Pancreas (tissue), 10 donors: ENCODE measurements around the gene NPM1. TPM values are rescaled to one million over a fixed set of nuclear protein-coding genes. Genes with fewer than 3 reads are reported as not detected.
"Not testable (repeated sequence)": the region's sequence is repeated elsewhere in the genome, so short reads cannot be mapped to it uniquely, and the experiment has no call there.

Experiments used
- ATAC-seq, 4 donors: fragments of 200-7000 bp; cut with Tn5 transposase; one replicate each; pipeline versions ENCODE4 v1.8.0 to v1.9.1; 2020; ENCODE audit warnings: mild to moderate bottlenecking in 4 of 4, moderate library complexity in 4 of 4
- DNase-seq, 6 donors: peaks; one replicate each; pipeline ENCODE4 v3.0.0-alpha.2; 2020
- FAIRE-seq: peaks from 2 replicates; lab custom pipeline; 2012; peaks lifted over from hg19 to GRCh38; lab: Jason Lieb, UNC
- H3K27ac ChIP-seq, 4 donors: fragments of 200-600 bp; sonication (generic); 1 replicate in 3 of 4; 2 replicates in 1 of 4; pipeline versions ENCODE4 v1.5.0 to v1.8.0; 2020
- H3K27me3 ChIP-seq, 4 donors: fragments of 200-600 bp; one replicate each; pipeline ENCODE4 v1.8.0; 2021
- H3K36me3 ChIP-seq, 3 donors: fragments of 200-600 bp; sonication (generic) in 1 of 3; one replicate each; pipeline versions ENCODE4 v1.5.0 to v1.8.0; 2020 to 2021
- H3K4me1 ChIP-seq, 3 donors: fragments of 200-600 bp; one replicate each; pipeline ENCODE4 v1.8.0; 2021
- H3K4me3 ChIP-seq, 4 donors: fragments of 200-600 bp; sonication (generic) in 2 of 4; one replicate each; pipeline versions ENCODE4 v1.5.0 to v1.8.0; 2020 to 2021
- H3K9me3 ChIP-seq, 4 donors: fragments of 200-600 bp; one replicate each; pipeline ENCODE4 v1.8.0; 2021
- CTCF ChIP-seq, 4 donors: fragments of 200-600 bp; sonication (generic) in 3 of 4; IDR thresholded peaks; one replicate each; pipeline versions ENCODE4 v1.5.0 to v1.8.0; 2021; ENCODE audit warnings: antibody characterized with exemption in 4 of 4
- WGBS, 2 donors: extraction: QIAGEN DNeasy Blood & Tissue Kit; methylation state at CpG; one replicate each; pipeline ENCODE4 v1.1.7; 2013; 5-methylcytosine and 5-hydroxymethylcytosine counted together
- intact Hi-C, 3 donors: fragments of 100-400 bp; cut with DNase I; formaldehyde crosslinking; loops; one replicate each; pipeline versions ENCODE4 v1.11.1 to v1.14.2; 2022
- polyA plus RNA-seq, 2 donors: library from polyadenylated mRNA; stranded (reverse); fragments of 200-250 nt; gene quantifications; one replicate each; pipeline ENCODE4 v1.2.3, GENCODE V29; 2013
- total RNA-seq, 6 donors: library from RNA; stranded (reverse); fragmentation: NEBNext Ultra II Directional in 4 of 6; extraction: Animal tissue kit (Norgen Biotek cat#: 25700) in 4 of 6; gene quantifications; one replicate each; pipeline versions ENCODE4 v1.2.1 to v1.2.4, GENCODE V29; 2021 to 2023
- donor health status: healthy with polysubstance abuse.
- donor health status: DM: no; HTN: no; CAD: no; lungs with moderate emphysema.
- donor health status: DM: no; HTN: no; CAD: no.
- donor health status: control.
- donor health status: control.
- donor health status: Bipolar disorder and iron deficiency.
- donor health status: DM: yes; HTN: yes; CAD: no.
- donor health status: DM: no; HTN: no; CAD: no.
- donor health status: DM: no; HTN: no; CAD: no.
- donor health status: DM: yes; HTN: yes; CAD: no.

Gene NPM1
- total and polyA plus RNA-seq, 8 donors: 412 to 942 (median 682) TPM

- ATAC-seq: no peak
- no peak for TF ChIP-seq CTCF (IDR thresholded peaks at IDR 0.05)
- peaks cover 0 to 39% (median 8%) of the 10 kb centered on the region in 3 donors for H3K36me3 ChIP-seq
- intact Hi-C loops: no loop called here
- peaks cover 0 to 17% (median 3%) of the 10 kb centered on the region in 3 donors for H3K4me1 ChIP-seq
- 59 to 68% methylated on average over 8 of the region's 8 CpGs for WGBS, 2 donors
- H3K4me3 ChIP-seq: no peak overlapping the region
- no peaks in the 10 kb centered on the region for H3K9me3 ChIP-seq
- FAIRE-seq: no peak
- no peak overlapping the region for H3K27ac ChIP-seq
- DNase-seq: no peak
- H3K27me3 ChIP-seq: no peaks in the 10 kb centered on the region
Observed at GRCh38 chr5:171390883-171391677, 3.4 kb downstream of the NPM1 start.

- DNase-seq (no peak), FAIRE-seq (no peak), ATAC-seq (no peak)
- Histone ChIP-seq H3K4me3 (no peak overlapping the region), H3K9me3 (no peaks in the 10 kb centered on the region), H3K4me1 (peaks cover 0 to 17% (median 3%) of the 10 kb centered on the region in 3 donors), H3K27me3 (no peaks in the 10 kb centered on the region), H3K36me3 (peaks cover 0 to 47% (median 10%) of the 10 kb centered on the region in 3 donors), H3K27ac (no peak overlapping the region)
- 83 to 84% methylated on average over 14 of the region's 14 CpGs for WGBS, 2 donors
- TF ChIP-seq CTCF (IDR thresholded peaks at IDR 0.05): no peak
- intact Hi-C loops: no loop called here
Observed at GRCh38 chr5:171391996-171392577, 4.4 kb downstream of the NPM1 start.

GRCh38 chr5:171392585-171393159 lies 5.0 kb downstream of the NPM1 start:
- TF ChIP-seq CTCF (IDR thresholded peaks at IDR 0.05): no peak
- Histone ChIP-seq H3K27me3 (no peaks in the 10 kb centered on the region), H3K4me3 (no peak overlapping the region), H3K27ac (no peak overlapping the region), H3K36me3 (peaks cover 0 to 53% (median 12%) of the 10 kb centered on the region in 3 donors), H3K9me3 (no peaks in the 10 kb centered on the region), H3K4me1 (peaks cover 0 to 17% (median 3%) of the 10 kb centered on the region in 3 donors)
- intact Hi-C loops: no loop called here
- no peak for DNase-seq
- 93 to 97% methylated on average over 4 of the region's 4 CpGs for WGBS, 2 donors
- no peak for FAIRE-seq
- ATAC-seq: no peak

GRCh38 chr5:171395042-171395441 lies 7.4 kb downstream of the NPM1 start:
- TF ChIP-seq CTCF (IDR thresholded peaks at IDR 0.05): no peak
- Histone ChIP-seq H3K27ac (no peak overlapping the region), H3K4me1 (peaks cover 0 to 11% (median 3%) of the 10 kb centered on the region in 3 donors), H3K9me3 (no peaks in the 10 kb centered on the region), H3K36me3 (peaks cover 0 to 60% (median 17%) of the 10 kb centered on the region in 3 donors), H3K4me3 (no peak overlapping the region), H3K27me3 (no peaks in the 10 kb centered on the region)
- no peak for FAIRE-seq
- intact Hi-C loops: no loop called here
- no peak for ATAC-seq
- WGBS, 2 donors: 97% methylated on average over 7 of the region's 7 CpGs
- no peak for DNase-seq

- H3K27ac ChIP-seq, H3K4me3 ChIP-seq, H3K4me1 ChIP-seq, H3K27me3 ChIP-seq, FAIRE-seq, H3K9me3 ChIP-seq, ATAC-seq, intact Hi-C loops, DNase-seq: not testable (repeated sequence)
- WGBS, 2 donors: 85 to 90% methylated on average over 11 of the region's 11 CpGs
- peaks cover 0 to 72% (median 31%) of the 10 kb centered on the region in 3 donors for H3K36me3 ChIP-seq
Observed at GRCh38 chr5:171396583-171396982, 8.9 kb downstream of the NPM1 start.
